DMS 273 (cell line): ENCODE measurements around the gene SLC6A17.

Source experiments
- DNase-seq: peaks from one replicate; lab custom pipeline; 2025; ENCODE audit not compliant: unreplicated experiment; lab: John Stamatoyannopoulos, UW

Gene SLC6A17

DNA sequence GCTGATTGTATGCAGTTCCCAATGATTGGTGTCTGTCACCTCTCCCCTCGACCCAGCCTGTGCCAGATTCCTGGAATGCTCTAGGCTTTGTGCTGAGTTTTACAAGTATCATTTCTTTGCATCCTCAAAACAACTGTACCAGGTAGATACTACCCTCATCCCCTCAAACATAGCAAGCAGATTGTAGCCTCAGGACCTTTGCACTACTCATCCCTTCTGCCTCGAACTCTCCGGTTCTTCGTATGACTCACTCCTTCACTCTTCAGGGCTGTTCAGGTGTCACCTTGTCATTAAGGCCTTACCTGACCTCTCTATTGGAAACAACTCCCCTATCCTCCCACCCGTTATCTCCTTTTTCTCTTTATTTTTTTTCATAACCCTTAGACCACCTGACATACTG, 67.8 kb downstream of the SLC6A17 start:
- no peak for DNase-seq

DNA sequence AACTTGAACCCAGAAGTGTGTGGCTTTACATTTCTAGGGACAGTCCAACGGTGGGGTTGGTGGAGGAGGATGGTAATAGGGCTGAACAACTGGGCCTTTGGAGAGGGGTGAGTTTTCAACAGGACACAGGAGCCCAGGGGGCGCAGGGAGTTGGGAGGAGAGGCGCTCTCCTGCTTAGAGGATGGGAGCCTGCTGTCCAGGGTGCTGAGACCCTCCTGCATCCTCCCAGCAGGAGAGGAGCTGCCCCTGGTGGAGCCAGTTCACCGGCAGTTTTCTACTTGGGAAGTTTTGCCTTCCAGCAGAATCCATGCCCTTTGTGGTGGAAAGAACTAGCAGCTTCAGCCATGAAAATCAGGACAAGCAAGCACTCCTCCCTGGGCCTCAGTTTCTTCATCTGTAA, 68.4 kb downstream of the SLC6A17 start:
- DNase-seq, result no peak

DNA sequence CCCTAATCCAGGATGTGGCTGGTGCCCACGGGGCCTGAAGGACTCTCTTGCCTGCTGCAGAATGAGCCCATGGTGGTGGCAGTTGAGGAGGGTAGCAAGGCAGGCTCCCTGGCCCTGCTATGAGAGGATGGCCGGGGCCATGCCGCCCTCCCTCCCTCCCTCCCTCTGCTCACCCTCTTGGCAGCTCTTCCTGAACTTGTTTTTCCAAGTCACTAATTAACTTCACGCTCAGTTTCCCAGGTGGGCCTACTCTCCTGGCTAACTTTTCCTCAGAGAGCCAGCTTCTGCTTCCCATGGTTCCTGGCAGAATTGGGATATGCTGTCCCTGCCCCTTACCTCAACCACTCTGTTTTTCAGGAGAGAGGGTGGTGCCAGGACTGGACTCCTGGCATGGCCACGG, 70.0 kb downstream of the SLC6A17 start:
- no peak for DNase-seq

DNA sequence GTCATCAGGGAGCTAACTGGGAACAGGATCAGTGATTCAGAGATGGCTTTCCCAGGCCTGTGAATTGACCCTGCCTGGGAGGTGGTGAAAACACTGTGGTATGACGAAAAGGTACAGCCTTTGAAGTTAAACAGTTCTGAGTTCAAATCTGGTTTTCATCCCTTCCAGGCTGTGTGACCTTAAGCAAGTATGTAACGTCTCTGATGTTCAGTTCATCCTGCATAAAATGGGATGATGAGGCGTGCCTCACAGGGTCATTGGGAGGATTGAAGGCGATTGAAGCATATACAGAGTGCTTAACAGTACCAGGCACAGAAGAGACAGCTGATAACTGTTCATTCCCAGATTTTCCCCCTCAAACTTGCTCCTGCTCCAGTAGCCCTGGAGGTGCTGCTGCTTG, 70.8 kb downstream of the SLC6A17 start:
- DNase-seq, result no peak

DNA sequence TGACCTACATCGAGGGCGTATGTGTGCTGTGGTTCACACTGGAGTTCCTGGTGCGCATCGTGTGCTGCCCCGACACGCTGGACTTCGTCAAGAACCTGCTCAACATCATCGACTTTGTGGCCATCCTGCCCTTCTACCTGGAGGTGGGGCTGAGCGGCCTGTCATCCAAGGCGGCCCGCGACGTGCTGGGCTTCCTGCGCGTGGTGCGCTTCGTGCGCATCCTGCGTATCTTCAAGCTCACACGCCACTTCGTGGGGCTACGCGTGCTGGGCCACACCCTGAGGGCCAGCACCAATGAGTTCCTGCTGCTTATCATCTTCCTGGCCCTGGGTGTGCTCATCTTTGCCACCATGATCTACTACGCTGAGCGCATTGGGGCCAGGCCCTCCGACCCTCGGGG, 72.8 kb downstream of the SLC6A17 start:
- no peak for DNase-seq

DNA sequence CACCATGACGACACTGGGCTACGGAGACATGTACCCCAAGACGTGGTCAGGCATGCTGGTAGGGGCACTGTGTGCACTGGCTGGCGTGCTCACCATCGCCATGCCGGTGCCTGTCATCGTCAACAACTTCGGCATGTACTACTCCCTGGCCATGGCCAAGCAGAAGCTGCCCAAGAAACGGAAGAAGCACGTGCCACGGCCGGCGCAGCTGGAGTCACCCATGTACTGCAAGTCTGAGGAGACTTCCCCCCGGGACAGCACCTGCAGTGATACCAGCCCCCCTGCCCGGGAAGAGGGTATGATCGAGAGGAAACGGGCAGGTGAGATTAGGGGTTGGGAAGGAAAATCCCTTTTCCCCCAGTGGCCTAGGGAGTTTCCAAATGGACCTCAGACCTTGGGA, 73.3 kb downstream of the SLC6A17 start:
- no peak for DNase-seq

DNA sequence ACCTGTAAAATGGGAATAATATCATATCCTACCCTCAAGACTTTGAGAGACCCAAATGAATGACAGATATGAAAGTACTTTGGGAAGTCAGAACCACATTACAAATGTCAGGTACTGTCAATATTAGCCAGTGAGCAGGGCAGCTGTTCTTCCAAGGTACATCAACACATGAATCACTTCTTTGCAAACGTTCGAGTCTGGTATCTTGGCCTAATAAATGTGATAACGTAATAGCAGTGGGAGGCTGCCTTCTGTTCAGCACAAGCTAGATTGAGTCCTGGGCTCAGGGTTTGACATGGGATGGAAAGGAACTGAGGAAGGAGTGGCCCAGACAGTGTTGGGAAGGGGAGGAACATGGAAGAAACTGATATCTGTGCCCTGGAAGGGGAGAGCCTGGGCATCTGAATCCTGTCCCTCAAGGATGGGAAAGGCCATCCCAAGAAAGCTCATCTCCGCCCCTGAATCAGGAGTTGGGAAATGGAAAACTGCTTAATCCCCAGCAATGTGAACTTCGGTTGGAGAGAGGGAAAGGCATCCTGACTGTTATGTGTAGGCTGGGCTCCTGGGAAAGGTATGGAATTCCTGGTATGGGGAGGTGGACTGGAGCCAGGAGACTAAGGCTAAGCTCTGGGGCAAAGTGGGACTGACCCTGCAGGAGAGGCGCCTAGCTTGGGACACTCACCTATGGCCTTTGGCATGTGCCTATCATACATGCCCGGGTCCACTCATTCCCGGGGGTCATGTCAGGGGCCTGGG, 74.1 kb downstream of the SLC6A17 start:
- DNase-seq, result no peak

DNA sequence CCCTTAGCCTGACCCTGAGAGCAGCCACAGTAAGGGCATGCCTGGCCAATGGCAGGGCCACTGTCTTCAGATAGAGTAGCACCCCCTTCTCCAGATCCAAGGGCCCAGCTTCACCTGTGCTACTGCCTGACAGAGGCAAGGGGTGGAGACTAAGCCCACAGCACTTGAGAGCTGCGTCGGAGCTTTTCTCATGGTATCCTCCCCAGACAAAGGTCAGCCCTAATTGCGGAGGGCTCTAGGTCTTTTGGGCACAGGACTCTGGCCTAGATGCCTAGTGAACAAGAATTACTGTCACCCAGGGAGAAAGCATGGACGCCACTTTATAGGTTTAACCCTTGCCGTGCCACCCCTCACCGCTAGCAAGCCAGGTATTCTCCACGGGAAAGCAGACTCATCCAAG, 74.9 kb downstream of the SLC6A17 start:
- DNase-seq, result no peak

DNA sequence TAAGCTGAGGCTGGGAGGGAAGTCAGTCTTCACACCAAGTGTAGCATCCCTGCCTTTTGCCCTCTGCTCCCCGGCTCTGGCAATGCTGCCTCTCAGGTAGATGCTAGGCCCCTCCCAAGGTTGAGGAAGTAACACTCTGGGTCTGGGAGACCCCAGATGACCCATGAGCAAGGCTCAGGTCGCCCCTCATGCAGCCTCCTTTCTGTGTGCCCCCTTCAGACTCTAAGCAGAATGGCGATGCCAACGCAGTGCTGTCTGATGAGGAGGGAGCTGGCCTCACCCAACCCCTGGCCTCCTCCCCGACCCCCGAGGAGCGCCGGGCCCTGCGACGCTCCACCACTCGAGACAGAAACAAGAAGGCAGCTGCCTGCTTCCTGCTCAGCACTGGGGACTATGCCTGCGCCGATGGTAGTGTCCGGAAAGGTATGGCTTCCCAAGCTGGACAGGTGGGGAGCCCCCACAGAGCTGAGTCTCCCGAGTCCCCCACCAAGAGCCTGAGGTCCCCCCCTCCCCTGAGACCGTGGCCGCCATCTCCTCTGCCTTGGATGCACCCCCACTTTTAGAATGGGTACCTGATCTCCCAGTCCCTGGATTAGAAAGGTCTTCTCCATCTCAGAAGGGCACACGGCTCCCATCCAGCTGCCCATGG, 75.6 kb downstream of the SLC6A17 start:
- no peak for DNase-seq

DNA sequence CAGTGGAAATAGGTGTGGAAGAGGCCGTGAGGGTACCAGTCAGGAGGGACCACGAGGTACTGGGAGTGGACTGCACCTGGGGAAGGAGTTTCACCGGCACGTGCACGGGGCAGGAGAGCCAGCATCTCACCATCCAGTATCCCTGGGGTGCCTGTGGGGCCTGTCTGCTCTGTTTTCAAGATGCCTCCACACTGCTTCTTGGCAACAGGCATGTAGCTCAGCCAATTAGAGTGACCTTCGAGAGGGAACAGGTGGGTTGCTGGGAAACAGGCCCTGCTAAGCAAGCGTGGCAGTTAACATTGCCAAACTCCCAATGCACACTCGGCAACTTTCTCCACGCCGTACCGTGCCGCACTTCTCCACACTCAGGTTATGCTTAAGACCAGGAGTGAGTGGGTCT, 77.5 kb downstream of the SLC6A17 start:
- DNase-seq, result peak; percentile 59

DNA sequence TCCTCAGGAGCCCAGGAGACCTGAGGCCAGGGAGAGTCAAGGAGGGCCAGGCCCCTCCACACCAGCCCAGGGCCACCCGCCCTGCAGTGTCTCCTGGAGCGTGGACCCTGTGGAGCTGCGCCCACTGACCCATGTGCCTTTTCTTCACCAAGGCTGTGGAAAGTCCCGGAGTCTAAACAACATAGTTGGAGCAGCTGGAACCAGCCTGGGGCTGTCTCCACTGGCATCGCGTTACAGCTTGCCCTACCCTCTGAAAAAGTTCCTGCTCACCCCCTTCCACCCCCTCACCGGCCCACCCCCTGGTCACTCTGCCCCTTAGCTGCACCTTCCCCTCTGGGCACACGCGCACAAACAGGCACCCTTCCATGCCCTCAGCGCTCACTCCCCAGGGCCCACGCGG, 78.1 kb downstream of the SLC6A17 start:
- peak; percentile 34 for DNase-seq

DNA sequence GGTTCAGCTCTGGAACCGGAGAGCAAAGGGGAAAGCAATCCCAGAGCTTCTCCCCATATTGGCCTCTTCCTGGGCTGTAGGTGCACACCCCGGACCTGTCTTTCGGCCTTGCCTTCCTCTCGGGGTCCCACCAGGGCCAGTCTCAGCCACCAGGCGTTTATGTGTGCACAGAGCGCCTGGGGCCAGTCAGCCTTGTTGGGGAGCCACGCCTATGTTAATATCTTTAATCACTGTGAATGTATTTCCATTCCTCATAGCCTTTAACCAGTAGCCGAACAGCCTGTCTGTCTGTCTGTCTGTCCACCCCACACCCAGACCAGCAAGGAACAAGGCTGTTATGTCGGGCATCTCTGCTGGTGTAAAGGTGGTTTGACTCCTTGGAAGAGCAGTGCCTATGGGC, 78.6 kb downstream of the SLC6A17 start:
- DNase-seq, result no peak

DNA sequence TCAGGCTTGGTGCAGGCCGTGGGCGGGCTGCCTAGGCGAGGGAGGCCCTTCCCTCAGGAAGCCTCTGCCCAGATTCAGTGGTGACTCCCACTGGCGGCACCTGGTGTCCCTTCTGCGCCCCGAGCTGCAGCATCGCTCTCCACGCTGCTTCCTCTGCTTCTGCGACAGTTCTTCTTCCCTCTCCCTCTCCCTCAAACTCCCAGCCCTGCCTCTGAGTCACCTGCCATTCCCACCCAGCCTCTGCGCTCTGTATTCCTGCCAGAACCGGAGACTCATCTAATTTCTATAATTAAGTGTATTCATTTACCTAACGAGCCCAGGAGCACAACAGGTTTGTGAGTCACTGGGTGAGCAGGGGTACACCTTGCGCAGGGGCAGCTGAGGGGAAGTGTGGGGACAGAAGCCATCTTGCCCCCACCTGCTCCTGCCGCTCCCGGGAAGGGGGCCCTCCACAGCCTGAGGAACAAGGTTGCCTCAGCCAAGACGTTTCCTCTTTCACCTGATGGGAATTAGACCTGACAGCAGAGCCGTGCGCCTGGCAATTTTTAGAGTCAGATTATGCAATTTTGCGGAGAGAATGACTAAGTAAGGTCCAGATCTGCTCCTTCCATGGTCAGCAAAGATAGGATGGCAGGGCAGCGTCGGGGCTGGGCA, 79.2 kb downstream of the SLC6A17 start:
- DNase-seq, result no peak

DNA sequence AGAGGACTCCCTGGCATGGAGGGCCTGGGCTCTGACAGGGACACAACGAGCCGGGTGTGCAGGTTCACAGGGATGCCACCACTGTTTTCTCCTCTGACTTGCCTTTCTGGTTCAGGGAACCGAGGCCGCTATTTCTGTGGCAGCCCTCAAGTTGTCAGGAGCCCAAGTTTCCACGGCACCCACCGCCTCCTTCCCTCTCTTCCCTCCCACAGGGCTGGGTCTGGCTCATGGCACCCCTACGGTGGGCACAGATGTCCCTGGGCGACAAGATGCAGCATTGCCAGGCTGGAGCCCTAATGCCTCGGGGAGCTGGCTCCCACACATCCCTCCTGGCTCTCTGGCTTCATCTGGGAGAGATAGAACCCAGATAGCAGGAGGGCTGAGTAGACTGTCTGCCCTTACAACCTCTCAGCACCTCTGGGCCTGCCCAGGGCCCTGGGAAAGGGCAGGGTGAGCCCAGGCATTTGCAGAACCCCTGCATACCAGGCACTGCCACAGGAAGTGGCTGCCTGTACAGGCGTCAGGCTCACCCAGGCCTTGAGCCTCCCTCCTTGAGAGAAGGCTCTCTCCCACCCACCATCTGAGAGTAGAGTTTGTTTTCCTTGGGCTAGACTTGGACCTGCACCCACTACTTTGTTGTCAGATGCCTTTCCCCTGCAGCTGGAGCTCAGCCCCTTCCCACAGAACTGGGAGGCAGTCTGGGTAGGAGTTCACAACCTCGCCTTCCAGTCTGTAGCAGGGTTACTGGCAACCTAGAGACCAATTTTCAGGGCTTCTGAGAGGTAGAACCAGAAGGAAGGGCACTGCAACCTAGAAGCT, 80.3 kb downstream of the SLC6A17 start:
- peak; percentile 58 for DNase-seq

DNA sequence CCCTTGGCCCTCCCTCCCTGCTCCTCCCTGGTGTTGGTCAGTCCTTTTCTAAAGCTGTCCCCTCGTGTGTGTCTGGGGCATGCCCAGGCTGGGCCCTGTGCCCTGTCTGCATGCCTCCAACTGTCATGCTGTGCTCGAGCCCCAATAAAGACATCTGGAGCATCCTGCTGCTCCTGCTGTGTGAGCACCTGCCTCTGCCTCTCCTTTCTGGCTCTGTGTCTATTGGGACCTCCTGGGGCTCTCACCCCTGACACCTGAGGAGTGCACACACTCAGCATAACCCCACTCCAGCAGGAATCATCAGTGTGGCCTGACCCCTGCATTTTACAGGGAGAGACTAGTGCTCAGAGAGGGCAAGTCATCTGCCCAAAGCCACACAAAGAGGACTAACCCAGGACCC, 83.6 kb downstream of the SLC6A17 start:
- peak; percentile 93 for DNase-seq

DNA sequence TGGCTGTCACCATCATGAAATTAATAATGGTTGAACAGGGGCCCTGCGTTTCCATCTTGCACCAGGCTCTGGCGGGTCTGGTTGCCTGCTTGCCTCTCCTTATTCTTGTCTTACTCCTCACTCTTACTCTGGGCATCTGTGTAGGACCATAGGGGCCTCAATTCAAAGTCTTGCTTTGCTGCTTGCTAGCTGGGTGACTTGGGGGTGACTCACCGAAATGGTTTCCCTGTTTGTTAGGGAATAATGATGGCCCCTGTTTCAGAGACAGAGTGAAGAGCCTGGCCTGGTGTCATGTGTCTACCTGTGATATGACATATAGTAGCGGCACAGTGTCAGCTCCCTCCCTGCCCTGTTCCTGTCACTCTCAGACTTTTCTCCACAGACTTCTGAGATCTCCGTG, 84.4 kb downstream of the SLC6A17 start:
- no peak for DNase-seq

DNA sequence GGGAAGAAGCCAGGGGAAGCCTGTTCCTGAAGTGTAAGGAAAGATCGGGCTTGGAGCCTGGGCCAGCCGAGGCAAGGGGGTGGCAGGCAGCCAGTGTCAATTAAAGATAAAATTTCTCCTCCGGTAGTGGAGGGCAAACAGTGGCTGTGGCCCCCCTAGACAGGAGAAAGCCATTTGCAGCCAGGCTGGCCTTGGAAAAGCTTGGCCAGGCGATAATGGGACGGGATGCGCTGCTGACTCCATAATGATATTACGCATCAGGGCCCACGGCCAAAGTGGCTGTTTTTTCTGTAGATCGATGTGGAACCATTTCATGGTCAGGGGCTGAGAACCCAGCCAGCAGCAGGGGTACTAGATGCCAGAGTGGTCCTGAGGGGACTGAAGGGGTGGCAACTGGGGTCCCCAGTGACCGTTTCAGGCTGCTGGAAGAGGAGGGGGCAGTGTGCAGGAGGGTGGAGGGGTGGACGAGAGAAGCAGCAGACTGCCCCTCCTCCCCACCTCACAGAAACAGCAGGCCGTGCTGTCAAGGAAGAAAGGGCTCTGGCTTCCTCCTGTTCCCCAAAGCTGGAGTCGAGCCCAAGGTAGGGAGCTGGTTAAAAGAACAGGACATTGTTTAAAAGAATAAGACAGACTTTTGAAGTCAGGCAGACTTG, 85.0 kb downstream of the SLC6A17 start:
- DNase-seq, result peak; percentile 85

DNA sequence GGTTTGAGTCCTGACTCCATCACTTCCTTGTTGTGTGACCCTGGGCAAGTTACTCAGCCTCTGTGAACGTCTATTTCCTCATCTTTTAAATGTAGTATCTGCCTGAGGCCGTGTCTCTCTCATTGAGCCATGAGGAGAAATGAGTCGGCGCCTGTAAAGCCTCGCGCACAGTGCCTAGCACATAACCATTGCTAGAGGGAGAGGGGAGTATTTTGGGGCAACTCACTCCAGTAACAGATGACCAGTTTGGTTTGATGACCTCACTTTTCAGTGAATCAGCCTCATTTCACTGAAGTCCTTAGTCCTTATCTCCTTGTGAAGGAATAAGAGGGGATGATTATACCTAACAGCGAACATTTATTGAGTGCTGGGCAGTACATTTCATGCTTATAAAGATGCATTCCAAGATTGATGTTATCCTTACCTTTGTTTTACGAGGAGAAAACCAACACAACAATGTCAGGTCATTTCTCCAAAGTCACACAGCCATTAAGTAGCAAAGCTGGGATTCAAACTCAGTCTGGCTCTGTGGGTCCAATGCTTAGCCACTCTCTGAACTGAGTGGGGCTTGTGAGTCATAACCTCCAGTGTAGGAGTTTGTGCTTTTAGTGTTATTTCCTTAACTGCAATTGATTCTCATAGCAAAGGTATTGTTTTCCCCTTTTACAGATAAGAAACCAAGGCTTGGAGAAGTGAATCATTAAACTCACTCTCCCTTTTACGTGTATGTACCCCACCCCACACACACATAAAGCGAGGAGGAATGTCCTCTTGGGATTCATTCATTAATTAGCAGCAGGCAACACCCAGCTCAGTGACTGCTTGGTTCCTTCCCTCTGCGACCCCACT, 85.8 kb downstream of the SLC6A17 start:
- peak; percentile 73 for DNase-seq

DNA sequence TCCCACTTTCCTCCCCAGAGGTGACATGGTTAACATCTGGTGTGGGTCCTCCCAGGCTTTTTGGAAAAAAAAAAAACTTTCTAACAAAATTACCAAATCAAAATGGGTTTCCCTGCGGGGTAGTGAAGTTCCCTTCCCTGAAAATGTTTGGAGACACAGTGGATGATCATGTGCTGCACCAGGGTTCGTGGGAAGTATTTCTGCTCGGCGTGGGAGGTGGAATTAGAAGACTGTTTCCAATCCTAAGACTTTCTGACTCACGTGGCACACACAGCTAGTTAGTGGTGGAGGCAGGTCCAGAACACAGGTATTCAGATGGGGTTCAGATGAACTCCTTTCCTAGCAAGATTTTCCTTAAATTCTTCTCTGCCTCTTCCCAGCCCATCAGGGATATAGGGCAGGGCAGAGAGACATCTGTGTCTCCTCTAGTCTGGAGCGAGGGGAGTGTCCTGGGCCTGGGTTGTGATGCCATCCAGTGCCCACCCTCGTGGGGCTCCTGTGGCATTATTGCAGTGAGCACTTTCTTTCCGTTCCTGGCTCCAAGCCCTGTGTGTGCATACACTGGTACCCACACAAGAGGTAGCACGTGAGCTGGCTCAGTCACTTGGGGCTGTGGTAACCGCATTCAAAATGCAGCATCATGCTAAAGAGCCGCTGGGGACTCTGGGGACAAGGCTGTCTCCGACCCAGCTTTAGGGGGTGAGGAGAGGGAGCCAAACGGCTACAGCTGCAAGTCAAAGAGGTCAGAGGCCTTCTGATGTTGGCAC, 87.3 kb downstream of the SLC6A17 start:
- no peak for DNase-seq
